ENCODE measurements around the gene RBMY1A1.

GRCh38 chrY:21585449-21585848 is 50.8 kb downstream of the RBMY1A1 start:
- TF ChIP-seq CTCF (IDR thresholded peaks at IDR 0.05): no peak
- no peak for TF ChIP-seq POLR2A (IDR thresholded peaks at IDR 0.05)
